HG03095 (cell line): Measurements from ENCODE around the gene SLCO3A1.

Source experiments
- ATAC-seq: cut with Tn5 transposase; IDR thresholded peaks from one replicate; pipeline ENCODE4 v1.9.1; 2021; ENCODE audit warnings: moderate library complexity; ENCODE audit not compliant: unreplicated experiment

The SLCO3A1 gene

DNA sequence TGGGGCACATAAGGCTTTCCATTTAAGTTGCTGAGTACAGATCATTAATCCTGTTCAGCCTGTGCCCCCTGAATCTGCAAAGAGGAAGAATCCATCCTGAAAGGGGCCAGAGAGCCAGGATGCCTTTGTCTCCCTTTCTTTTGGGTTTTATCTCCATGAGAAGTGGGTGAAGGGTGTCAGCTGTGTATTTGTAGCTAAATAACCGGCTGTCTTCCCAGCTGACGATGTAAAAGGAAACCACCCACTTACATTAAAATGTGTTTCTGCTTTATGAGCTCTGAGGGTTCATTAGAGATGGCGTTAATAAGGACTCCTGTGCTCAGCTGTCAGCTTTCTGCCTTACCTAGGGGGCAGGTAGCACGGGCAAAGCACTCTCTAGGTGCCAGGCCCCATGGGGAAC, 83.4 kb downstream of the SLCO3A1 start:
- ATAC-seq: no peak

DNA sequence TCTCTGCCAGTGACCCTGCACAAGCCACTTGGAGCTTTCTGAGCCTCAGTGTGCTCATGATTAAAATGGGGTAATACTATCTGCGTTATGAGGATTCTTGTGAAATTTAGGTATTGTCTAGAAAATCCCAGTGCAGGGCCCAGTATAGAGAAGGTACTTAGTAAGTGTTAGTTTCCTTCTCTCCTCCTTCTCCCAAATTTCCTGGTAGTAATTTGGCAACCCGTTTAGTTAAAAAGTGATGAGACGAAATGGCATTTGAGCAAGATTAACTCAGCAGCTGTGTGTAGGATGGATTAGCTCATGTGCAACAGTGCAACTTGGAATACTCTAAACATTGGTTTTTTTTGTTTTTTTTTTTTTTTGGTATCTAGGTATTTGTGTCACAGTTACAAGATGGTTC, 84.6 kb downstream of the SLCO3A1 start:
- no peak for ATAC-seq

GRCh38 chr15:91939403-91939831, 85.9 kb downstream of the SLCO3A1 start:
- ATAC-seq: no peak

DNA sequence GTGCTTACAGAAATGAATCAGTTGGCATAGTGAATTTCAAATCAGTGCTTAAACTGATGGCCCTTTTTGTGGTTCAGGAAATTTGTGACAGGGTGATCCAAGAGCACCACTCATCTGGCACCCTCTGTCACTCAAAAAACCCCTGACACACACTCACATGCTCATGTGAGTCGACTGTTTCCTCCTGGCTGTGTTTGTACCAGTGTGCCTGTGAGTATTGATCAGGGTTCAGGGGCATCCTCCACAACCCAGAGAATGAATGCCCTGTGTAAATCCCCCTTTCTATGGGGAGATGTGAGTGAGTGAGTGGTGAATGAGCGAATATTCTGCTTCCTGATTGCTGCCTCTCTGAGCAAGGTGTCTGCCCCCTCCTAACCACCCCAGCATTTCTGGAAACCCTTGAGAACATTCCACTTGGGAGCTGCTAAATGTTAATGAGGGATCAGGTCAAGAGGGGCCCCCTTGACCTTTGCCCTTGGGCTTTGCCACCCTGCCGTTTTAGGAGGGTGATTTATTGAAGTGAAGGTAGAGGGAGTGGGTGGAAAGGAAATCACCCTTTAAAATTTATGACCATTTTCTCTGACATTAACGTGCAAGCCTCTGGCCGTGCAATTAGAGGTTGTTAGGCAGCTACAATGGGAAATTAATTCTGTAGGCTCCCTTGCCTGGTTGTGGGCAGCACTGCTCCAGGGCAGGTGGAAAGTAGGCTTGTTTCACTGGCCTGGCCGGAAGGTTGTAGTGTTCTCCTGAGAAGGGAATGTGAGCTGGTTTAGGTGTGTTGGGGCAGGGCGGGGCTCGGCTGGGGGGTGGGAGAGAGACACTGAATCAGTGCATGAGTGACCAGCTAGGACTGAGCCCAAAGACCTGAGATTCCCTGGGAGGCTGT, 87.2 kb downstream of the SLCO3A1 start:
- ATAC-seq: no peak

DNA sequence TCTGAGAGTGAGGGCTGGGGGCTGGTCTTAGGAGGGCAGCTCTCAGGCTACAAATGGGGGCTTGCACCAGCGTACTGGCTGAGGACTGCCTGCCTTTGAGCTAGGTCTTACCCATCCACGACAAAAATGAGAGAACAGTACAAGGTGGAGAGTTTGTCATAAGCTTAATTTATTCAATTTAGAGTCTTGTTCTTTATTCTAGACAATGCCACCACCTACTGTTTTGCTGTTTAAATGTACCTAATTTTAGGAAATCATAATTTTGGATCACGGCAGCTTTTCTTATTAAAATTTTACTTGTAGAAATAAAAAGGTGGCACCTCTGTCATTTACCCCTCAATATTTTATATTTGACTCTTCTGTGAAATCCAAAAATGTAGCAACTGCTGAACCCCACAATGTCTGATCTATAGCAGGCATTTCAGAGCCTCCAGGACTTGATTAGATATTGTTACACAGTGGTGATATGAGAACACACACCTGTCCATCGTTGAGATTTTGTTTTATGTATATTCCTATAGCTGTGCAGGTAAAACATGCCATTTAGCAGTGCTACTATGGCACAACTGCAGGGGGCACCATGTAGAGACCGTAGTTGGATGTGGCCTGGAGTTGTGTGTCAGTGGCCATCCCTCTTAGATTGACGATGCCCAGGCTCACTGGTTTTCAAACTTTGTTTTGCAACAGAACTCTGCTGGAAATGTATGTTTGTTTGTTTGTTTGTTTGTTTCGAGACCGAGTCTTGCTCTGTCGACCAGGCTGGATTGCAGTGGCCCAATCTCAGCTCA, 88.6 kb downstream of the SLCO3A1 start:
- ATAC-seq: no peak

GRCh38 chr15:91942720-91943394, 89.3 kb downstream of the SLCO3A1 start:
- no peak for ATAC-seq

DNA sequence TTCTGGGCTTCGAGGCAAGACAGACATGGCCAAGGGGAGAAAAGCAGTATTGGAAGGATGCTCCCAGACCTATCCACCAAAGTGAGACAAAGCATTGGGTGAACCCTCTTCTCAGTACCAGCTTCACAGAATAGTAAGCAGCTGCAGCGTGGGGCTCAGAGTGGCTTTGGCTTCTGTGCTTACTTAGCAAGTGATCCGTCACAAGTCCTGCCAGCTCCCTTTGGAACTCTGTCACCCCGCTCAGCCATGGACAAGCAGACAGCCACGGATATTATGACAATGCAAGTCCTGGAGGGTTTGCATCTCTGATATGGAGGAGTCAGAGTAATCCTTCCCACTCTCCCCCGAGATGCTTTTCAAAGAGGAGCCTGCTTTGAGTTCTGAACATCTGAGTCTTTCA, 90.8 kb downstream of the SLCO3A1 start:
- no peak for ATAC-seq

GRCh38 chr15:91945385-91945784, 91.9 kb downstream of the SLCO3A1 start:
- no peak for ATAC-seq

GRCh38 chr15:91946075-91946474, 92.6 kb downstream of the SLCO3A1 start:
- ATAC-seq: no peak

DNA sequence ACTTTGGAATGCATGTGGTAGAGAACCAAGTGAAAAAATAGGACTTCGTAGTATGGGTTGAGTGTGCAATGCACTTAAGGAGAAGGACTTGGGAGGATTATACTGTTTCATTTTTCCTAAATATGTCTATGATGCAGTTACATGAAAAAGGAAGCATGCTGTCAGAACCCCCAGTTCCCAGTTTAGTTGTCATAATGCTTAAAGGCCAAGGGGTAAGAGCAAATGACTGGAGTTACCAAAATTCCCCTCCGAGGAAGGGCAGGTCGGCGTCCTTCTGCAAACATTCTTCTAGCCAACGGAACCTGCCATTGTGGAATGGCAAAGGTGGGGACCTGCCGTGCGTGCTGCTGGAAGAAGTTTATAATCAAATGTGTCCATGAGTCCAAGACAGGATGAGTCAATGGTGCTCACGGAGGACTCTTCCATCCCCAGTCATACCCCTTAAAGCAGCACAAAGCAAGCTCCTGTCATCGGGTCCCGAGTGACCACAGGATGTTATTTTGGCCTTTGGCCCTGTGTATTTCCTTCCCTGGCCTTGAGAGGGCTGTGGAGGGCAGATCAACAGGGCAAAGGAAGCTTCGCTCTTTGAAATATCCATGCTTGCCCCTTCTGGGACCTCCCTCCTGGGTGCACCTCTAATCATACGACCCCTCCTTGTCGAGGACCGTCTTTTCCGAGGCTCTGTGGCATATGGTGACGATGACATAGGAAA, 93.2 kb downstream of the SLCO3A1 start:
- no peak for ATAC-seq

DNA sequence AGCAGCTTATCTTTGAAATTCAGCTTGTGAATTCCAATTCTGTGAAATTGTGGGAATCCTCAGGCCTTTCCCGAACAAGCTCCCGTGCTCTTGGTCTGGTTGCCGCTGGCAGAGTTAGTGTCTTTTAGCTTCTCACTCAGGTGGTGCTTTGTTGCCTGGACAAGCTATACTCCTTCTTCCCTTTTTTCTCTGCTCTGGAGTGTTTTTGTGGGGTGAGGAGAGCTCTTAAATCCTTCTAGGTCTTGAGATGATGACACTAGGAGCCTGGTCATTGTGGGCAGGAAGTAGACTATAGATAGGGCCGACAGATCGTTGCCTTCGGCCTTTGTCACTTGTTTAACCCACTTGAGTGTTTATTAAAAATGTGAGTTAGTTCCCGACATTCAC, 93.8 kb downstream of the SLCO3A1 start:
- ATAC-seq: no peak

DNA sequence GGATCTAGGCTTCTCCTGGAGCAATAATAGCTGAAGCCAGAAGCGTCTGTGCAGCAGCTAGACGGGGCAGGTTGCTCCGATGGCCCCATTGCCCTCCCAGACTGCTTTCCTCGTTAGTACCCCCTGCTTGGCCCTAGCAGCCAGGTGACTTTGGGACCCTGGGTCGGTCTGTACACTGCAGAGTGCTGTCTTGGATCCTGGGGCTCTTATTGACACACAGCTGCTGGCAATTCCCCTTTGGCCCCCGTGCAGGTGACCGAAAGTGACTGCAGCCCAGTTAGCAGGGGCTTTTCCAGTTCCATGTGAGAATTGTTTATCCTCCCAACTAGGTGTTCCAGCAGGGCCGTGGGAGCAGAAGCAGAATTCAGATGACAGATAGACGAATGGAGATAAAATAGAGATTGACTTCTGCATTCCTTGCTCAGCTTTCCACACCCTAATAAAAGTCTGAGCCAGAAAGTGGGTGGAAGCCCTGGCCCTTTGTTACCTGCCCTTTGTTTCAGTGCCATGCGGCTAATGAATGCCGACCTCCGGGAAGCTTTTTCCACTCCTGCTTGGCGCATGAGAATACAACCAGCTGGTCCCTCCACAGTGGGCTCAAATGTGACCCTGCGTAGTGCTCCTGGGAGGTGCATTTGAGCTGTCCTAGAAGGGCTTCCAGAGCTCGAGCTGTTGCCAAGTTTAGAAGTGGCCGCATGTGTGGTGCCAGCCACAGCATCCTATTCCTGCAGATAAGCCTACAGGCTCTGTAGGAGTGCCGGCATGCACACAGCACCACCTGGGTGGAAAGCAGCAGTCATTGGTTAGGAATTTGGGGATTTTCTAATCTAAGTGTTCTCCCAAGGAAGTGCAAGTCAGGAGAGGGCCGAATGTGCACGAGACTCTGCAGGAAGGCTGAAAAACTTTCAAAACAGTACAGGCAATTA, 94.4 kb downstream of the SLCO3A1 start:
- no peak for ATAC-seq

DNA sequence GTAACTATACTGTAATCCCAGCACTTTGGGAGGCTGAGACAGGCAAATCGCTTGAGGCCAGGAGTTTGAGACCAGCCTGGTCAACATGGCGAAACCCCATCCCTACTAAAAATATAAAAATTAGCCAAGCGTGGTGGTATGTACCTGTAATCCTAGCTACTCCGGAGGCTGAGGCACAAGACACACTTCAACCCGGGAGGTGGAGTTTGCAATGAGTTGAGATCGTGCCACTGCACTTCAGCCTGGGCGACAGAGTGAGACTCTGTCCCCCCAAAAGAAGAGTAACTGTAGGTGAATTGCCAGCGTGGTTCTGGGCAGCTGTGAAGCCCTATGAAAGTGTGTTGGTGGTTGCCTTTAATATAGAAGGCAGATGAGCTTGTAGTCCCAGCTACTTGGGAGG, 95.9 kb downstream of the SLCO3A1 start:
- ATAC-seq: no peak

DNA sequence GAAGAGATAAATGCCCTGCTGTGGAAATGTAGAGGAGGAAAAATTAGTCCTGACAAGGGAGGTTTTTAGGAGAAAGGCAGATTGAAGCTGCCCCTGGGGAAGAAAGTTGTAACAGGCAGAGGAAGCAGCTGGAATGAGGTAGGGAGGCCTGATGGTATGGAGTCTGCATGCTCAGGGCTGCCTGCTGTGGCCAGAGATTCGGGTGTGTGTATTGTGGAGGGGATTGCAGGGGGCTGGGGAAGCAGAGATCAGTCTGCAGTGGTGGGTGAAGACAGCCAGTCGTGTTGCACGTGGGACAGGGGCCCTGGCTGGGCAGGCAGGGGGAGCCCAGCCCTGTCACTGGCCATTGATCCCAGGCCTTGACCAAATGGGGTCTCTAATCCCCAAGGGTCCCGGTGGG, 96.5 kb downstream of the SLCO3A1 start:
- no peak for ATAC-seq

DNA sequence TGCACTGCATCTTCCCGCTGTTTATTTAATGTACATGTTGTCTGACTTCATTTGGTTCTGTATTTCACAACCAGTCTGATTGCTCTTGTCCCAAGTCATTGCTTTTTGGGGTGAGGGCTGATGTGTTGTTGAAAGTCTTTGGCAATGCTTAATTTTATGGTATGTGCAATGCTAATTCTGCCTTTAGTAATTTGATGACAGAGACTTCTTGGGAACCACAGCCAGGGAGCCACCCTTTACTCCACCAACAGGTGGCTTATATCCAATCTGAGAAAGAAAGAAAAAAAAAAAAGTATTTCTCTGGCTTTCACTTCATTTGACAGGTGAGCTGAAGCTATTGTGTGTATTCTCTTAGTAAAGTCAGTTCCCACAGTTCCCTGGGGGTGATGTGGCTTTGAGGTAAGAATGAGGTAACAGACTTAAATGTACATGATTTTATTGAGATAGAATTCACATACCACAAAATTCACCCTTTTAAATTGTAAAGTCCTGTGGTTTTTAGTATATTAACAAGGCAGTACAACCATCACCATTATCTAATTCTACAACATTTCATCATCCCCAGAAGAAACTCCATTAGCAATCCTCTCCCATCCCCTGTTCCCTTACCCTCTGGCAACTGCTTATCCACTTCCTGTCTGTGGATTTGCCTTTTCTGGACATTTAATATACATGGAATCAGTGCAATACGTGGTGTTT, 97.3 kb downstream of the SLCO3A1 start:
- ATAC-seq: no peak

DNA sequence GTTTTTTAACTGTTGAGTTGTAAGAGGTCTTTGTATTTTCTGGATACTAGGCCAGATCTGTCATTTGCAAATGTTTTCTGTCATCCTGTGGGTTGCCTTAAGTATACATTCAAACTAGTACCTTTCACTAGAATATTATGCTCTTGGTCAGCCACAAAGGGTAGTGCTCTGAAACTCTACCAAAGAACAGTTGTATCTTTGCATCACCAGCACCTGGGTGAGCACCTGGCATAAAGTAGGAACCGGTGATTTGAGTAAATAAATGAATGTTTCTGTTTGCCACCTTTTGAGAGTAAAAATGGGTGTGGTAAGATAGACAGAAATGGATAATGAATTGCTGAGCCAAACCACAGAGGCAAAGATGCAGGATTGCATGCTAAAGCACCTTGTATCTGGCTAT, 98.7 kb downstream of the SLCO3A1 start:
- no peak for ATAC-seq

DNA sequence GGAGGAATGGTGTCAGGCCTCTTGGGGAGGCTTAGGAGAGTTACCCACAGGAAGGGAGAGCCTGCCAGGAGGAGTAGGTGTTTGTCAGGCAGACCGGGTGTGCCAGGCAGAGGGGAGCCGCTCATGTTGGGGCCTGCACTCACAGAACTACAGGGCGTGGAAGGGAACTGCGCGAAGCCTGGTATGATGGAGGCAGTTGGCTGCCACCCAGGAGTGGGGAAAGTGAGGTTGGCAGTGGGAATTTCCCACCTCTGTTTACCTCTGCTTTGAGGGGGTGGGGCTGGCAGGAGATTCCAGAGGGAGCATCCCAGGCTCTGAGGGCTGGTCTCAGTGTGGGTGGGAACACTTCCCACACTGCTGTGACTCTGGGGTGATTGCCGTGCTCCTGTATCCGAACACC, 99.9 kb downstream of the SLCO3A1 start:
- ATAC-seq: no peak

GRCh38 chr15:91954292-91954691, 100.8 kb downstream of the SLCO3A1 start:
- ATAC-seq: no peak

- ATAC-seq: no peak
Measured at GRCh38 chr15:91956026-91956723, 102.7 kb downstream of the SLCO3A1 start.
